Liver (tissue), 3 donors: ENCODE results near the gene NR6A1.

Experiments
- ATF3 ChIP-seq: IDR thresholded peaks from 2 replicates; pipeline ENCODE4 v1.6.1; 2016; ENCODE audit warnings: antibody characterized with exemption
- CTCF ChIP-seq: fragments of 150-350 bp; IDR thresholded peaks from 2 replicates; pipeline ENCODE4 v1.5.1; 2017; ENCODE audit warnings: improper control_type of control experiment, low read depth, low read length; ENCODE audit not compliant: missing input control
- GABPA ChIP-seq, 2 donors: IDR thresholded peaks in 1 of 2; conservative IDR thresholded peaks in 1 of 2; 2 replicates each; pipeline ENCODE4 v1.6.1; 2016; ENCODE audit warnings: antibody characterized with exemption in 2 of 2, mild to moderate bottlenecking in 1 of 2, moderate library complexity in 1 of 2
- HNF4G ChIP-seq: IDR thresholded peaks from 2 replicates; pipeline ENCODE4 v1.6.1; 2016; ENCODE audit warnings: antibody characterized with exemption
- NR2F2 ChIP-seq: IDR thresholded peaks from 2 replicates; pipeline ENCODE4 v1.6.1; 2016; ENCODE audit warnings: antibody characterized with exemption
- SP1 ChIP-seq: IDR thresholded peaks from 2 replicates; pipeline ENCODE4 v1.6.1; 2018; ENCODE audit warnings: antibody characterized with exemption, mild to moderate bottlenecking
- YY1 ChIP-seq: IDR thresholded peaks from 2 replicates; pipeline ENCODE4 v1.6.1; 2016; ENCODE audit warnings: antibody characterized with exemption, mild to moderate bottlenecking
- donor health status: healthy.
- donor health status: healthy.

- TF ChIP-seq CTCF (no peak), SP1 (no peak), NR2F2 (no peak), ATF3 (no peak), YY1 (no peak), HNF4G (no peak), GABPA (IDR thresholded peaks at IDR 0.05 in 1 of 2, conservative IDR thresholded peaks at IDR 0.05 in 1 of 2) (no peak)
Observed at GRCh38 chr9:124501771-124502320, 269.3 kb downstream of the NR6A1 start.
